Ascending aorta (tissue), 2 donors: ENCODE measurements around the gene PTPRA. TPM values are rescaled to one million over a fixed set of nuclear protein-coding genes. Genes with fewer than 3 reads are reported as not detected.
A peak's percentile ranks its signal among the peaks of the same experiment; 100 is the strongest.

Experiments used
- DNase-seq, 2 donors: peaks; one replicate each; pipeline ENCODE4 v3.0.0-alpha.2; 2019; ENCODE audit warnings: low spot score in 2 of 2
- H3K27ac ChIP-seq, 2 donors: fragments of 200-600 bp; sonication (generic); one replicate each; pipeline ENCODE4 v1.5.1; 2016 to 2017; ENCODE audit warnings: mild to moderate bottlenecking in 1 of 2
- H3K27me3 ChIP-seq: fragments of 200-600 bp; sonication (generic); one replicate; pipeline ENCODE4 v1.5.1; 2017
- H3K36me3 ChIP-seq, 2 donors: fragments of 200-600 bp; sonication (generic); one replicate each; pipeline ENCODE4 v1.5.1; 2016
- H3K4me1 ChIP-seq, 2 donors: fragments of 200-600 bp; sonication (generic); one replicate each; pipeline ENCODE4 v1.5.1; 2016 to 2017; ENCODE audit warnings: mild to moderate bottlenecking in 1 of 2
- H3K4me3 ChIP-seq, 2 donors: fragments of 200-600 bp; sonication (generic); one replicate each; pipeline ENCODE4 v1.5.1; 2016 to 2017; ENCODE audit warnings: mild to moderate bottlenecking in 1 of 2
- H3K9me3 ChIP-seq, 2 donors: fragments of 200-600 bp; sonication (generic); one replicate each; pipeline ENCODE4 v1.5.1; 2016
- intact Hi-C: fragments of 100-400 bp; cut with DNase I; formaldehyde crosslinking; loops from one replicate; pipeline ENCODE4 v1.15.1; 2023
- total RNA-seq: library from RNA; depleted of rRNA; stranded (reverse); fragments of >200 nt; gene quantifications from one replicate; pipeline ENCODE4 v1.1.0, GENCODE V29; 2016
- TF ChIP-seq, protein P1 (sequence below), 3 experiments: fragments of 200-600 bp in 2 of 3; fragments of 450-650 bp in 1 of 3; sonication (generic) in 2 of 3; IDR thresholded peaks; one replicate each; pipeline ENCODE4 v1.5.1; 2016 to 2019; ENCODE audit warnings: antibody characterized with exemption in 3 of 3, mild to moderate bottlenecking in 1 of 3, moderate library complexity in 1 of 3

PTPRA gene
- total RNA-seq, 1 donor from 2014 or later: 24.2 TPM

DNA sequence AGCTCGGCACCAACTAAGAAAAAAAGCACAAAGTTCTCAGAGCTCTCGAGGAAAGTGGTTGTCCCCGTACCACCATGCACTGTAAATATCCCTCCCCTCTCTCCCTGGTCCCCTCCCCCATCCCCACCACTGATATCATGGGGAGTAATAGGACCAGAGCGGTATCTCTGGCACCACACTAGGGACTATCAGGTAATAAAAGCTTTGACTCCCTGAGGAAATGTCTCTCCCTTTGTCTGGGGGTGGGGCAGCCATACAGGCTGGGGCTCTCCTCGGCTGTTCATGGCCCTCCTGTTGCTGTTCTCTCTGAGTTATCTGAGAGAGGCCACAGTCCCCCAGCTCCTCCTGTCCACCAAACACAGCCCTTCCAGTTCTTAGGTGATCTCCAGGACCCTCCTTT lies 165.2 kb downstream of the PTPRA start:
- no peak for DNase-seq
- Histone ChIP-seq H3K36me3 (peaks cover 43 to 51% of the 10 kb centered on the region in 2 donors), H3K27ac (no peak overlapping the region), H3K4me1 (peaks cover 0 to 13% of the 10 kb centered on the region in 2 donors), H3K9me3 (no peaks in the 10 kb centered on the region), H3K4me3 (no peak overlapping the region), H3K27me3 (no peaks in the 10 kb centered on the region)
- intact Hi-C loops: no loop called here
- TF ChIP-seq, protein P1, sequence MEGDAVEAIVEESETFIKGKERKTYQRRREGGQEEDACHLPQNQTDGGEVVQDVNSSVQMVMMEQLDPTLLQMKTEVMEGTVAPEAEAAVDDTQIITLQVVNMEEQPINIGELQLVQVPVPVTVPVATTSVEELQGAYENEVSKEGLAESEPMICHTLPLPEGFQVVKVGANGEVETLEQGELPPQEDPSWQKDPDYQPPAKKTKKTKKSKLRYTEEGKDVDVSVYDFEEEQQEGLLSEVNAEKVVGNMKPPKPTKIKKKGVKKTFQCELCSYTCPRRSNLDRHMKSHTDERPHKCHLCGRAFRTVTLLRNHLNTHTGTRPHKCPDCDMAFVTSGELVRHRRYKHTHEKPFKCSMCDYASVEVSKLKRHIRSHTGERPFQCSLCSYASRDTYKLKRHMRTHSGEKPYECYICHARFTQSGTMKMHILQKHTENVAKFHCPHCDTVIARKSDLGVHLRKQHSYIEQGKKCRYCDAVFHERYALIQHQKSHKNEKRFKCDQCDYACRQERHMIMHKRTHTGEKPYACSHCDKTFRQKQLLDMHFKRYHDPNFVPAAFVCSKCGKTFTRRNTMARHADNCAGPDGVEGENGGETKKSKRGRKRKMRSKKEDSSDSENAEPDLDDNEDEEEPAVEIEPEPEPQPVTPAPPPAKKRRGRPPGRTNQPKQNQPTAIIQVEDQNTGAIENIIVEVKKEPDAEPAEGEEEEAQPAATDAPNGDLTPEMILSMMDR (IDR thresholded peaks at IDR 0.05): no peak

DNA sequence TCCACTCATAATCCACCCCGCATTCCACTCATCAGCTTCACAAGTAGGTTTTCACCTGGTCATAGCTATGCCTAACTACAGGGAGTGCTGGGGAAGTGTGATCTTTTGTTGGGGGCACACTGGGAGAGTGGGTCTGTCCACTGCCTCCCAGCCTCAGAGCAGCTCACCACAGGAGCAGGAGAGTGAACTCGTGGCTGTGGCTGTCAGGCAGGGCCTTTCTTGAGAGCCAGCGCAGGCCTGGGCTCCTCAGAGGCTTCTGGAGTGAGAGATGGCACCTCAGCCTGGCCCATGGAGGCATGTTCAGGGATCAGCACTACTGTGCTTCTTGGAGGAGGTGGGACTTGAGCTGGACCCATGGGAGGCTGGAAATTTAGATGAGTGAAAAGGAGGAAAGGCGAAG lies 166.1 kb downstream of the PTPRA start:
- H3K36me3 ChIP-seq: peaks cover 43 to 51% of the 10 kb centered on the region in 2 donors
- no peaks in the 10 kb centered on the region for H3K27me3 ChIP-seq
- peaks cover 0 to 13% of the 10 kb centered on the region in 2 donors for H3K4me1 ChIP-seq
- no peak overlapping the region for H3K27ac ChIP-seq
- intact Hi-C loops: no loop called here
- no peak overlapping the region for H3K4me3 ChIP-seq
- no peaks in the 10 kb centered on the region for H3K9me3 ChIP-seq
- TF ChIP-seq, protein P1 (IDR thresholded peaks at IDR 0.05): no peak
- no peak for DNase-seq

DNA sequence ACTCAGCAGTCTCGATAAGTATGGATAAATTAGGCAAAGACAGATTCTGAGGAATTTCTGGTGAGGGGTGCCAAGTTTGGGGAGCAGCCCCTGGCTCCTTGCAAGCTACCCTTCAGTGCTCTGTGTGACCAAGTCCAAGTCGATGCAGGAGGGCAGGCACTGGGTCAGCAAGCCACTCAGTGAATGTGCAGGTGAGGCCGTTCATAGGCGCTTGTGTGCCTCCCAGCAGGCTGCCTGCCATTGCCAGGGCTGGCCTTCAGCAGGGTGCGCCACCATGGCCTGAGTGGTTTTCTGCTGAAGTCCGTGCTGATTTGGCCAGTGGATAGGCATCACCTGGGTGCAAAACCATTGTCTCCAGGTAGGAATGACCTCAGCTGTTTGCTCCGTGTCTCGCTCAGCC lies 166.8 kb downstream of the PTPRA start:
- TF ChIP-seq, protein P1 (IDR thresholded peaks at IDR 0.05): no peak
- H3K4me3 ChIP-seq: no peak overlapping the region
- H3K9me3 ChIP-seq: no peaks in the 10 kb centered on the region
- H3K36me3 ChIP-seq: peaks cover 40 to 50% of the 10 kb centered on the region in 2 donors
- H3K27me3 ChIP-seq: no peaks in the 10 kb centered on the region
- peaks cover 0 to 13% of the 10 kb centered on the region in 2 donors for H3K4me1 ChIP-seq
- DNase-seq: no peak
- H3K27ac ChIP-seq: no peak overlapping the region
- intact Hi-C loops: loop anchor here (10.0 kb wide), 5 partner anchors 195 to 1145 kb away; partner anchors contain the start of genes DNAAF9, IDH3B, PCED1A and SIRPA

DNA sequence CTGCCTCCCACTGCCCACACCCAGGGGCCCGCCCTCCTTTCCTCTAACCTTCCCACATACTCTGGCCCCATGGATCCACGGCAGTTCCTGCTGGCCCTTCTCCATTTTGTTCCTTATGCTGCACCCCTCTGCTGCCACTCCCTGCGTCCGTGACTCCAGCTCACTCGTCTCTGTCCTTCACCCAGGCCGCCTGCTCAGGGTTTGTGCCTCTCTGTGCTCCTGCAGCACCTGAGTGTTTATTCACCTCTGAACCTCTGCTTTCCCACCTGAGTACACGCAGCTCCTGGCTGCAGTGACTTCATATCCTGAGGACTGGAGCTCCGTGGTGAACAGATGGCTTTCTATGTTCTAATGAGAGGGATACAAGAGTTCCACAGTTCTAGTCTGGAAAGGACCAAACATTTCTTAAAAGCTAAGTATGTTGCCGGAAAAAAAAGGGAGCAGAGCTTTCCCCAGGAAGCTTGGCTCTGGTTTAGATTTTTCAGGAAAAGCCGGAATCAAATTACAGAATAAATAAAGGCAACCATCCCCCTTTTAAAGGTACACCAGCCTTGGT lies 168.7 kb downstream of the PTPRA start:
- Histone ChIP-seq H3K4me1 (peaks cover 5 to 13% of the 10 kb centered on the region in 2 donors), H3K9me3 (no peaks in the 10 kb centered on the region), H3K36me3 (peaks cover 23 to 32% of the 10 kb centered on the region in 2 donors), H3K27ac (peak overlapping the region; percentile 71 to 82), H3K27me3 (no peaks in the 10 kb centered on the region), H3K4me3 (no peak overlapping the region)
- DNase-seq: no peak
- intact Hi-C loops: loop anchor here (10.0 kb wide), 5 partner anchors 197 to 1147 kb away; partner anchors contain the start of genes DNAAF9, IDH3B, PCED1A and SIRPA
- TF ChIP-seq, protein P1 (IDR thresholded peaks at IDR 0.05): no peak

DNA sequence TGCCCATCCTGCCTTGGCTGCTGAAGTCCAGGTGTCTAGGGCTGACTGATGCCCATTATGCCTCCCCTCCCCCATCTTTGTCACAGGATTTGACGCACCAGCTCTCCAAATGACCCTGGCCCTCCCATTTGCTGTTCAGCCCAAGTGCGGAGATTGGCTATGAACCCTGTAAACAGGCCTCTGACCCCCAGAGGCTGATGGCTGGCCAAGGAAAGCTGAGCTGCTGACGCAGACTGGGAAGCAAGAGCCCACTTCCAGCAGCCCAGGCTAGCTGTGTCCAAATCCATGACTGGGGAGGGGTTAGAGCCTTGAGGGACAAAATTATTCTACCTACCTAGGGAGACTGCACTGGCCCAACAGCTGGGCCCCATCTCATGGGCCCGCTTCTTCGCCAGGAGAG lies 169.3 kb downstream of the PTPRA start:
- no peak overlapping the region for H3K4me3 ChIP-seq
- peak overlapping the region; percentile 71 to 82 for H3K27ac ChIP-seq
- intact Hi-C loops: loop anchor here (10.0 kb wide), 5 partner anchors 198 to 1148 kb away; partner anchors contain the start of genes DNAAF9, IDH3B, PCED1A and SIRPA
- H3K9me3 ChIP-seq: no peaks in the 10 kb centered on the region
- H3K36me3 ChIP-seq: peaks cover 17 to 28% of the 10 kb centered on the region in 2 donors
- H3K4me1 ChIP-seq: peaks cover 7 to 20% of the 10 kb centered on the region in 2 donors
- DNase-seq: peak in 1 of 2 donors; percentile 67
- TF ChIP-seq, protein P1 (IDR thresholded peaks at IDR 0.05): no peak
- no peaks in the 10 kb centered on the region for H3K27me3 ChIP-seq
